ENCODE results near the gene STRAP. TPM values are rescaled to one million over a fixed set of nuclear protein-coding genes. Genes with fewer than 3 reads are reported as not detected.

The STRAP gene, protein sequence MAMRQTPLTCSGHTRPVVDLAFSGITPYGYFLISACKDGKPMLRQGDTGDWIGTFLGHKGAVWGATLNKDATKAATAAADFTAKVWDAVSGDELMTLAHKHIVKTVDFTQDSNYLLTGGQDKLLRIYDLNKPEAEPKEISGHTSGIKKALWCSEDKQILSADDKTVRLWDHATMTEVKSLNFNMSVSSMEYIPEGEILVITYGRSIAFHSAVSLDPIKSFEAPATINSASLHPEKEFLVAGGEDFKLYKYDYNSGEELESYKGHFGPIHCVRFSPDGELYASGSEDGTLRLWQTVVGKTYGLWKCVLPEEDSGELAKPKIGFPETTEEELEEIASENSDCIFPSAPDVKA
- 242 TPM for polyA plus RNA-seq (2013, experiment 1 of 2)
- polyA plus RNA-seq (2013, experiment 2 of 2) = 246 TPM

DNA sequence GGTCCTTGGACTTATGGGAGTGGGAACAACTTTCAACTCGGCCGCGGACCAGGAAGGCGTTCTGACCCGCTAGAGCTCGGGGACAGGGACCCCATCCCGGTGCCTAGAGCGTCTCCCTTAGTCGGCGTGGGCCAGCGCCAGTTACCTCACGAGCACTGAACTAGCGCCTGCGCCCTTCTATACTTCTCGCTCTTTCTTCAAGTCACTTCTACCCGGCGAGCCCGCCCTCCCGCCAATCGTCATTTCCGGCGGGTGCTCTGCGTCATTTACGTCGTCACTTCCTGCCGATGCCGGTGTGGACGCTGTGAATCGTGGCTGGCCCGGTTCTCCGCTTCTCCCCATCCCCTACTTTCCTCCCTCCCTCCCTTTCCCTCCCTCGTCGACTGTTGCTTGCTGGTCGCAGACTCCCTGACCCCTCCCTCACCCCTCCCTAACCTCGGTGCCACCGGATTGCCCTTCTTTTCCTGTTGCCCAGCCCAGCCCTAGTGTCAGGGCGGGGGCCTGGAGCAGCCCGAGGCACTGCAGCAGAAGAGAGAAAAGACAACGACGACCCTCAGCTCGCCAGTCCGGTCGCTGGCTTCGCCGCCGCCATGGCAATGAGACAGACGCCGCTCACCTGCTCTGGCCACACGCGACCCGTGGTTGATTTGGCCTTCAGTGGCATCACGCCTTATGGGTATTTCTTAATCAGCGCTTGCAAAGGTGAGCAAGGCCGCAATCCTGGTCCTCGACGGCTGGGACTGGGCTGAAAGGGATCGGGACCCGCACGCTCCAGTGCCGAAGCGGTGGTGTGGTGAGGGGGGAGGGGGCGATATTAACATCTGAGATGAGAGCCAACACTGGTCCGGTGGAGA, at the start of gene STRAP:
Gene STRAP, plus strand, starts transcription at position 270 of the 854 bp plus-strand sequence. Its CDS starts 321 bp downstream, at position 591.
- Histone ChIP-seq H3K4me1 (ENCODE audit: control insufficient read depth in 2 of 2, insufficient read depth in 1 of 2, low read depth in 1 of 2, low read length in 2 of 2) (peaks cover 2 to 6% of the 10 kb centered on the region in 2 donors), H2AFZ (ENCODE audit: low read length) (peak within 1 kb of the TSS; percentile 87), H3K14ac (ENCODE audit: low read length) (peak within 1 kb of the TSS; percentile 9), H3K27me3 (ENCODE audit: control insufficient read depth in 3 of 3, insufficient read depth in 3 of 3, low read depth in 1 of 3, low read length in 3 of 3) (no peaks in the 10 kb centered on the region), H3K4me3 (ENCODE audit: low read length in 2 of 2) (peak within 1 kb of the TSS; percentile 89 to 92), H2BK120ac (ENCODE audit: low read depth, low read length) (peak within 1 kb of the TSS; percentile 70), H2BK15ac (ENCODE audit: low read length) (peak within 1 kb of the TSS; percentile 15), H3K9me3 (replicated peaks in 1 of 2; ENCODE audit: control insufficient read depth in 2 of 2, insufficient read depth in 1 of 2, low read depth in 1 of 2, low read length in 2 of 2) (no peaks in the 10 kb centered on the region), H4K91ac (ENCODE audit: low read depth, low read length, poor library complexity) (no peak within 1 kb of the TSS), H3K36me3 (replicated peaks in 1 of 2; ENCODE audit: control insufficient read depth in 2 of 2, insufficient read depth in 2 of 2, low read length in 2 of 2) (peaks cover 3 to 38% of the 10 kb centered on the region in 2 donors), H3K9ac (ENCODE audit: low read depth, low read length, poor library complexity) (peak within 1 kb of the TSS; percentile 90), H3K79me1 (ENCODE audit: low read depth, low read length) (peaks cover 2% of the 10 kb centered on the region), H2BK5ac (ENCODE audit: low read length) (peak within 1 kb of the TSS; percentile 22), H3K4me2 (ENCODE audit: insufficient read depth, low read length, poor library complexity, severe bottlenecking) (peak within 1 kb of the TSS; percentile 63), H2BK12ac (ENCODE audit: low read length) (peak within 1 kb of the TSS; percentile 33), H3K18ac (ENCODE audit: low read length) (peak within 1 kb of the TSS; percentile 97), H3K23ac (ENCODE audit: low read depth, low read length, poor library complexity) (peak within 1 kb of the TSS; percentile 68), H3K27ac (replicated peaks; ENCODE audit: low read length) (peak within 1 kb of the TSS; percentile 88), H4K8ac (ENCODE audit: low read depth, low read length) (no peak within 1 kb of the TSS), H3K4ac (ENCODE audit: low read length) (no peak within 1 kb of the TSS), H2AK5ac (ENCODE audit: low read depth, low read length) (peak within 1 kb of the TSS; percentile 53)
- no CpG with 5 or more reads among the region's 63 CpGs for WGBS, 2 donors (ENCODE audit: extremely low coverage in 2 of 2, insufficient read length in 2 of 2, insufficient replicate concordance in 1 of 2)
- DNase-seq (ENCODE audit: low spot score) = peak; percentile 95

DNA sequence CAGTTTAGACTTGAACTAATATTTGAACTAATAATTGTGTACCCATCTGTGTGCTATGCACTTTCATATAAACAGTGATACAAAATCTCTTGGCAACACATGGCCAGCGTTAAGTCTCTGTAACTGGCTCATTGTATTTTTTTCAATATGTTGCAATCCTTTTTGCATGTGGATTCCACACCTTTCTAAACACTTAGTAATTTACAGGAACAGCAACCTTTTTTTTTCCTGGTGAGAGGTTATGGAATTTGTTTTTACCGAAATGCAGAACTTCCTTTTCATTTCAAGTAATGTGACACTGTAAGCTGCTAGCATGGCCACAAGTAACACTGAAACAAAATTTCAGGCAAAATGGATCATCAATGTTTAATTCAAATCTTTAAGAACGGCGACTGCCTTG, 47.6 kb upstream of the STRAP start:
- Histone ChIP-seq H3K18ac (ENCODE audit: low read length) (no peak overlapping the region), H3K79me1 (ENCODE audit: low read depth, low read length) (no peaks in the 10 kb centered on the region), H3K4me2 (ENCODE audit: insufficient read depth, low read length, poor library complexity, severe bottlenecking) (no peak overlapping the region), H3K14ac (ENCODE audit: low read length) (no peak overlapping the region), H2AK5ac (ENCODE audit: low read depth, low read length) (no peak overlapping the region), H4K8ac (ENCODE audit: low read depth, low read length) (no peak overlapping the region), H3K27ac (replicated peaks; ENCODE audit: low read length) (no peak overlapping the region), H4K91ac (ENCODE audit: low read depth, low read length, poor library complexity) (no peak overlapping the region), H2BK120ac (ENCODE audit: low read depth, low read length) (no peak overlapping the region), H3K9ac (ENCODE audit: low read depth, low read length, poor library complexity) (no peak overlapping the region), H3K23ac (ENCODE audit: low read depth, low read length, poor library complexity) (no peak overlapping the region), H3K9me3 (replicated peaks in 1 of 2; ENCODE audit: control insufficient read depth in 2 of 2, insufficient read depth in 1 of 2, low read depth in 1 of 2, low read length in 2 of 2) (peaks cover 2% of the 10 kb centered on the region in 2 donors), H3K36me3 (replicated peaks in 1 of 2; ENCODE audit: control insufficient read depth in 2 of 2, insufficient read depth in 2 of 2, low read length in 2 of 2) (no peaks in the 10 kb centered on the region), H2BK15ac (ENCODE audit: low read length) (no peak overlapping the region), H3K27me3 (ENCODE audit: control insufficient read depth in 3 of 3, insufficient read depth in 3 of 3, low read depth in 1 of 3, low read length in 3 of 3) (no peaks in the 10 kb centered on the region), H2BK12ac (ENCODE audit: low read length) (no peak overlapping the region), H3K4me3 (ENCODE audit: low read length in 2 of 2) (no peak overlapping the region), H3K4ac (ENCODE audit: low read length) (no peak overlapping the region), H3K4me1 (ENCODE audit: control insufficient read depth in 2 of 2, insufficient read depth in 1 of 2, low read depth in 1 of 2, low read length in 2 of 2) (peaks cover 0 to 2% of the 10 kb centered on the region in 2 donors), H2AFZ (ENCODE audit: low read length) (no peak overlapping the region), H2BK5ac (ENCODE audit: low read length) (no peak overlapping the region)
- no peak for DNase-seq (ENCODE audit: low spot score)
- no CpG with 5 or more reads among the region's 4 CpGs for WGBS, 2 donors (ENCODE audit: extremely low coverage in 2 of 2, insufficient read length in 2 of 2, insufficient replicate concordance in 1 of 2)

DNA sequence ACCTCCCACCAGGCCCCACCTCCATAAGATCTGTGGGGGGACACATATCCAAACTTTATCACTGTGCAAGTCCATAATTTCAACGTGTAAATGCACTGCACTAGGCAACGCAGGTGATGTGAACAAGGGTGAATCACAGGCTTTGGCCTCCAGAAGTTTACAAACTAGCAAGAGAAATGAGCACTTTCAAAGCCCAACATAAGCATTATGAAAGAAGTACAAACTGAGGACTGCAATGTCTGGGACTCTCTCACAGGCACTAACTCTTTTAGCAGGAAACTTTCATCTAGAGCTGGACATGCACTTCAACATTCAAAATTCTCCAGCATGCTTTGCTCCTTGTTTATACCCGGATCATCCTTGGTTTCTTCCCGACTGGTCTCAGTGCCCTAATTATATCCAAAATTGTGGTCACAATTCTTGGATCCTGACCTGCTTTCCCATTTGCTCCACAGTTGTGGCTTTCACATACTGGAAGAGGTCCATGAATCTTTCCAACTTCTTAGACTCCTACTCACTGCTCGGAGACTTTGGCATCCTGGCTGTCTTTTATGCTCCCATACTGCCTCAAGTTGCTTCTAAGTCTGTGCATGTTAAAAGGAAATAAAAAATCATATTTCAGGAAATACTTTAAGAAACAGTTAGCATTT, 44.9 kb upstream of the STRAP start:
- no peak overlapping the region for H3K4ac ChIP-seq (ENCODE audit: low read length)
- no peak overlapping the region for H3K18ac ChIP-seq (ENCODE audit: low read length)
- no peak overlapping the region for H2BK15ac ChIP-seq (ENCODE audit: low read length)
- no peak overlapping the region for H2BK120ac ChIP-seq (ENCODE audit: low read depth, low read length)
- H2AK5ac ChIP-seq (ENCODE audit: low read depth, low read length) = no peak overlapping the region
- H3K36me3 ChIP-seq (replicated peaks in 1 of 2; ENCODE audit: control insufficient read depth in 2 of 2, insufficient read depth in 2 of 2, low read length in 2 of 2) = no peaks in the 10 kb centered on the region
- WGBS, 2 donors (ENCODE audit: extremely low coverage in 2 of 2, insufficient read length in 2 of 2, insufficient replicate concordance in 1 of 2) = no CpG with 5 or more reads among the region's 5 CpGs
- no peak overlapping the region for H3K4me2 ChIP-seq (ENCODE audit: insufficient read depth, low read length, poor library complexity, severe bottlenecking)
- no peak overlapping the region for H3K9ac ChIP-seq (ENCODE audit: low read depth, low read length, poor library complexity)
- peaks cover 2% of the 10 kb centered on the region in 2 donors for H3K9me3 ChIP-seq (replicated peaks in 1 of 2; ENCODE audit: control insufficient read depth in 2 of 2, insufficient read depth in 1 of 2, low read depth in 1 of 2, low read length in 2 of 2)
- H3K4me3 ChIP-seq (ENCODE audit: low read length in 2 of 2) = no peak overlapping the region
- H2AFZ ChIP-seq (ENCODE audit: low read length) = no peak overlapping the region
- H2BK5ac ChIP-seq (ENCODE audit: low read length) = no peak overlapping the region
- H2BK12ac ChIP-seq (ENCODE audit: low read length) = no peak overlapping the region
- H3K27ac ChIP-seq (replicated peaks; ENCODE audit: low read length) = no peak overlapping the region
- no peak overlapping the region for H3K23ac ChIP-seq (ENCODE audit: low read depth, low read length, poor library complexity)
- H3K4me1 ChIP-seq (ENCODE audit: control insufficient read depth in 2 of 2, insufficient read depth in 1 of 2, low read depth in 1 of 2, low read length in 2 of 2) = peaks cover 2 to 4% of the 10 kb centered on the region in 2 donors
- no peaks in the 10 kb centered on the region for H3K79me1 ChIP-seq (ENCODE audit: low read depth, low read length)
- no peaks in the 10 kb centered on the region for H3K27me3 ChIP-seq (ENCODE audit: control insufficient read depth in 3 of 3, insufficient read depth in 3 of 3, low read depth in 1 of 3, low read length in 3 of 3)
- no peak for DNase-seq (ENCODE audit: low spot score)
- H3K14ac ChIP-seq (ENCODE audit: low read length) = no peak overlapping the region
- H4K91ac ChIP-seq (ENCODE audit: low read depth, low read length, poor library complexity) = no peak overlapping the region
- H4K8ac ChIP-seq (ENCODE audit: low read depth, low read length) = no peak overlapping the region

Data from neuronal stem cell (in vitro differentiated cells).